IPS DF 4.7 (cell line): ENCODE measurements around the gene FAM210A.

ENCODE experiments used
- DNase-seq: peaks from one replicate; pipeline ENCODE4 v3.0.0-alpha.2; 2013; ENCODE audit warnings: low spot score; ENCODE audit errors: extremely low read depth

The FAM210A gene

GRCh38 chr18:13646633-13647032 lies 79.7 kb downstream of the FAM210A start:
- DNase-seq = no peak

GRCh38 chr18:13645093-13645492 lies 81.3 kb downstream of the FAM210A start:
- no peak for DNase-seq

- DNase-seq = no peak
Measured at GRCh38 chr18:13643261-13643751, 83.1 kb downstream of the FAM210A start.

GRCh38 chr18:13642440-13642827 lies 83.9 kb downstream of the FAM210A start:
- DNase-seq = no peak

- no peak for DNase-seq
Measured at GRCh38 chr18:13641551-13642439, 84.6 kb downstream of the FAM210A start.

- DNase-seq = no peak
Measured at GRCh38 chr18:13640266-13640860, 86.0 kb downstream of the FAM210A start.

GRCh38 chr18:13638719-13639595 lies 87.4 kb downstream of the FAM210A start:
- DNase-seq = no peak

- no peak for DNase-seq
Measured at GRCh38 chr18:13635046-13635445, 91.3 kb downstream of the FAM210A start.

GRCh38 chr18:13633700-13634099 lies 92.7 kb downstream of the FAM210A start:
- no peak for DNase-seq

GRCh38 chr18:13630716-13631268 lies 95.6 kb downstream of the FAM210A start:
- DNase-seq = no peak

GRCh38 chr18:13629841-13630715 lies 96.3 kb downstream of the FAM210A start:
- peak; percentile 30 for DNase-seq

- no peak for DNase-seq
Measured at GRCh38 chr18:13628211-13628610, 98.1 kb downstream of the FAM210A start.

- no peak for DNase-seq
Measured at GRCh38 chr18:13627639-13628038, 98.7 kb downstream of the FAM210A start.

- no peak for DNase-seq
Measured at GRCh38 chr18:13626544-13626908, 99.8 kb downstream of the FAM210A start.

- DNase-seq = no peak
Measured at GRCh38 chr18:13625843-13626543, 100.4 kb downstream of the FAM210A start.

GRCh38 chr18:13625355-13625754 lies 101.0 kb downstream of the FAM210A start:
- DNase-seq = no peak

- no peak for DNase-seq
Measured at GRCh38 chr18:13624563-13625237, 101.7 kb downstream of the FAM210A start.

- no peak for DNase-seq
Measured at GRCh38 chr18:13623871-13624270, 102.5 kb downstream of the FAM210A start.

- no peak for DNase-seq
Measured at GRCh38 chr18:13623348-13623747, 103.0 kb downstream of the FAM210A start.
